ACC112 (cell line): Measurements from ENCODE around the gene PDGFA.

Experiments
- H2AFZ ChIP-seq: fragments of 200-600 bp; sonication (generic); one replicate; pipeline ENCODE4 v1.6.0; 2017; ENCODE audit warnings: antibody characterized with exemption, low read length; ENCODE audit not compliant: unreplicated experiment
- H3K27ac ChIP-seq: fragments of 200-600 bp; sonication (generic); 2 replicates; pipeline ENCODE4 v1.5.1; 2014; ENCODE audit warnings: low read depth, mild to moderate bottlenecking, antibody characterized with exemption, low read length, moderate library complexity
- H3K27me3 ChIP-seq: fragments of 200-600 bp; sonication (generic); 2 replicates; pipeline ENCODE4 v1.6.1; 2014; ENCODE audit warnings: mild to moderate bottlenecking, antibody characterized with exemption, low read length, moderate library complexity, mixed read lengths; ENCODE audit not compliant: insufficient read depth
- H3K36me3 ChIP-seq: fragments of 200-600 bp; sonication (generic); 2 replicates; pipeline ENCODE4 v1.6.1; 2016; ENCODE audit warnings: mild to moderate bottlenecking, antibody characterized with exemption, low read length, moderate library complexity, mixed read lengths; ENCODE audit not compliant: insufficient read depth
- H3K4me1 ChIP-seq: fragments of 200-600 bp; sonication (generic); one replicate; pipeline ENCODE4 v1.6.1; 2016; ENCODE audit warnings: low read length, mixed read lengths; ENCODE audit not compliant: insufficient read depth, unreplicated experiment, control insufficient read depth
- H3K4me3 ChIP-seq: fragments of 200-600 bp; sonication (generic); 2 replicates; pipeline ENCODE4 v1.5.1; 2014; ENCODE audit warnings: mild to moderate bottlenecking, low read depth, low read length
- H3K79me2 ChIP-seq: fragments of 200-600 bp; sonication (generic); one replicate; pipeline ENCODE4 v1.6.0; 2016; ENCODE audit warnings: low read length; ENCODE audit not compliant: control insufficient read depth, unreplicated experiment, insufficient read depth

Gene PDGFA

DNA sequence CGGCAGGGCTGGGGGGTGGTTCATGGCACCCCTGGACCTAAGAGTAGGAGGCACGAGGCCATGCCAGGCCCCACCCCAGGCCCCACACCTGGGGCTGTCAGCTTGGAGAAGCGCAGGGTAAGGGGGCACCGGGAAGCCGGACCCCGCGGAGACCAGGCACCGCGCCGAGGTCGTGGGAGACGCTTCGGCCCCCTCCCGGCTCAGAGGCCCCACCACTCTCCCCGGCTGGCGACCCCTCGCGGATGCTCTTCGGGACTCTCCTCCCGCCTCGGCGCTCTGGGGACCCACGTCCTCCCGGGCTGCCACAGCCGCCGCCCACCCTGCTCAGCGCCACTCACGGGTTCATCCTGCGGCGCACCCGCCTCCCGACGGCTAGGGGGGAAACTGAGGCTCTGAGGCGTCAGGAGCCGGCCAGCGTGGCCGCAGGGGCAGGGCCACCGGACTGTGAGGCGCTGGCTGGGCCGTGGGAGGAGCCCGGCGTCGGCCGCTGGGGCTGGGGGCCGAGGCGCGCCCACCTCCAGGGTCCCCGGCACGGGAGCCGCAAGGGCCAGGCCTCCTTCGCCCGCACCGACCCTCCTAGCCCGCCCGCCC lies 25.9 kb downstream of the PDGFA start:
- H3K27me3 ChIP-seq = peaks cover 10% of the 10 kb centered on the region
- no peaks in the 10 kb centered on the region for H3K36me3 ChIP-seq
- no peak overlapping the region for H2AFZ ChIP-seq
- H3K4me1 ChIP-seq = no peaks in the 10 kb centered on the region
- no peak overlapping the region for H3K4me3 ChIP-seq
- H3K79me2 ChIP-seq = no peaks in the 10 kb centered on the region
- no peak overlapping the region for H3K27ac ChIP-seq

- no peaks in the 10 kb centered on the region for H3K79me2 ChIP-seq
- H2AFZ ChIP-seq = no peak overlapping the region
- peaks cover 10% of the 10 kb centered on the region for H3K27me3 ChIP-seq
- H3K4me3 ChIP-seq = no peak overlapping the region
- no peak overlapping the region for H3K27ac ChIP-seq
- no peaks in the 10 kb centered on the region for H3K4me1 ChIP-seq
- no peaks in the 10 kb centered on the region for H3K36me3 ChIP-seq
Observed at GRCh38 chr7:492714-493065, 27.0 kb downstream of the PDGFA start.

- no peaks in the 10 kb centered on the region for H3K79me2 ChIP-seq
- H3K27ac ChIP-seq = no peak overlapping the region
- H3K4me3 ChIP-seq = no peak overlapping the region
- H3K27me3 ChIP-seq = peaks cover 14% of the 10 kb centered on the region
- H3K4me1 ChIP-seq = no peaks in the 10 kb centered on the region
- no peak overlapping the region for H2AFZ ChIP-seq
- no peaks in the 10 kb centered on the region for H3K36me3 ChIP-seq
Observed at GRCh38 chr7:491958-492713, 27.5 kb downstream of the PDGFA start.

- H3K36me3 ChIP-seq = no peaks in the 10 kb centered on the region
- H2AFZ ChIP-seq = no peak overlapping the region
- no peak overlapping the region for H3K4me3 ChIP-seq
- no peaks in the 10 kb centered on the region for H3K79me2 ChIP-seq
- peaks cover 22% of the 10 kb centered on the region for H3K27me3 ChIP-seq
- no peaks in the 10 kb centered on the region for H3K4me1 ChIP-seq
- H3K27ac ChIP-seq = no peak overlapping the region
Observed at GRCh38 chr7:491292-491957, 28.2 kb downstream of the PDGFA start.

DNA sequence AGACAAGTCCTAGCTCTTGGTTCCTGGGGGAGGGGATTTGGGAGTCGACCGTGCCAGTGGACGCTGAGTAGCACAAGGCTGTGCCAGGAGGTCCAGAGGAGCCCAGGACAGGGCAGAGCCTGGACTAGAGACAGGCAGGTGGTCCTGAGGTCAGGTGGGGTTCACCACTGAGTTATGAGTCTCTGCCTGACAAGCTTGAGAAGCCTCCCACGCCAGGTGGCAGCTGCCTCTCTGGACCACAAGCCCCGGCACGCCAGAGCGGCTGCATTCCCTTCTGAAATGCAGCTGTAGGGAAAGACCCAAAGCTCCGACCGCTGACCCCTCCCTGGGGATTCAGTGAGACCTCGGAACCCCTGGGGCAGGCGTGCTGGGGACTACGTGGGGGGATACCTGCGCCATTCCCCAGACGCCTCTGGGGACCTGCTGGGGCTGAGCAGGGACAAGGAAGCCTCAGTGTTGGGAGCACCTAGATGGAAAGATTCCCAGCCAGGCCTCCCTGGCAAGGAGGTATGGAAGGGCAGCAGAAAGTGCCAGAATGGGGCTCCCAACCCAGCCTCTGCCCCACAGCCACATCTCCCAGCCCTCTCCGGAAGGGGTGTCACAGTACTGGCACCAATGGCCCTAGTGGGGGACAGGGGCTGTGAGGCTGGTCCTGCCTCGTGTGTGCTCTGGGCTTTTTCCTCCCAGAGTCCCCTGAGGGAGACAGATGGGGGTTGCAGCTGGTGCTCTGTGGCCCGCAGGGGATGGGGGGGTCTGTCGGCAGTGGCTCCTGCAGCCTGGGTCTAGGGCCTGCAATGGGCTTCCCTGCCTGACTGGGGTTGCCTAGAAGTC lies 29.0 kb downstream of the PDGFA start:
- no peak overlapping the region for H3K4me3 ChIP-seq
- no peaks in the 10 kb centered on the region for H3K79me2 ChIP-seq
- no peaks in the 10 kb centered on the region for H3K36me3 ChIP-seq
- H3K27ac ChIP-seq = no peak overlapping the region
- no peaks in the 10 kb centered on the region for H3K4me1 ChIP-seq
- H3K27me3 ChIP-seq = peaks cover 26% of the 10 kb centered on the region
- H2AFZ ChIP-seq = no peak overlapping the region

DNA sequence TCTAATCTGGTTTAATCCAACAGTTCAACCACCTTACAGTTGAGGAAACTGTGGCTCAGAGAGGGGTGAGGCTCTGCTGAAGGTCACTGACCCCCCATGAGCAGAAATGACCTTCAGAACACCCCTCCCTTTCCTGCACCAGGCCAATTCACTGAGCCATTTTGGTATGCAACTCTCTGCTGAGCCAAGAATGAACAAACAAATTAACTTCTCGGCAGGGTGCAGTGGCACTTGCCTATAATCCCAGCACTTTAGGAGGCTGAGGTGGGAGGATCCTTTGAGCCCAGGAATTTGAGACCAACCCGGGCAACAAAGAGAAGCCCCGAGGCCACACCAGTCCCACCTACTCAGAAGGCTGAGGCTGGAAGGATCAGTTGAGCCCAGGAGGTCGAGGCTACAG lies 29.8 kb downstream of the PDGFA start:
- no peaks in the 10 kb centered on the region for H3K36me3 ChIP-seq
- peaks cover 26% of the 10 kb centered on the region for H3K27me3 ChIP-seq
- no peak overlapping the region for H2AFZ ChIP-seq
- H3K4me3 ChIP-seq = no peak overlapping the region
- H3K27ac ChIP-seq = no peak overlapping the region
- H3K79me2 ChIP-seq = no peaks in the 10 kb centered on the region
- peaks cover 5% of the 10 kb centered on the region for H3K4me1 ChIP-seq

DNA sequence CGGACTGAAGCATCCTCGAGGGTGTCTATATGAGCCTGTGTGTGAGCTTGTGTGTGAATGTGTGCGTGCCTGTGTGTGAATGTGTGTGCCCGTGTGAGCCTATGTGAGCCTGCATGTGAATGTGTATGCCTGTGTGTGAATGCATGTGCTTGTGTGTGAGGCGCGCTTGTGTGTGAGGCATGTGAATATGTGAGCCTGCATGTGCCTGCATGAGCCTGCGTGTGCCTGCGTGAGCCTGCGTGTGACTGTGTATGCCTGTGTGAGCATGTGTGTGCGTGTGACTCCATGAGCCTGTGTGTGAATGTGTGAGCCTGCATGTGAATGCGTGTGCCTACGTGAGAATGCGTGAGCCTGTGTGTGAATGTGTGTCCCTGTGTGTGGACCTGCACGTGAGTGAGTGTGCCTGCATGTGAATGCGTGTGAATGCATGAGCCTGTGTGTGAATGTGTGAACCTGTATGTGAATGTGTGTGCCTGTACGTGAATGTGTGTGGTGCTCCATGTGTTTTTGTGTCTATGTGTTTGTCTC lies 33.4 kb downstream of the PDGFA start:
- Histone ChIP-seq H2AFZ (no peak overlapping the region), H3K27ac (no peak overlapping the region), H3K36me3 (no peaks in the 10 kb centered on the region), H3K27me3 (peaks cover 48% of the 10 kb centered on the region), H3K4me1 (peaks cover 7% of the 10 kb centered on the region), H3K4me3 (no peak overlapping the region), H3K79me2 (no peaks in the 10 kb centered on the region)

GRCh38 chr7:485188-486081 lies 34.2 kb downstream of the PDGFA start:
- Histone ChIP-seq H3K27ac (no peak overlapping the region), H3K36me3 (no peaks in the 10 kb centered on the region), H3K4me1 (peaks cover 7% of the 10 kb centered on the region), H3K4me3 (no peak overlapping the region), H3K27me3 (peaks cover 48% of the 10 kb centered on the region), H3K79me2 (no peaks in the 10 kb centered on the region), H2AFZ (no peak overlapping the region)

DNA sequence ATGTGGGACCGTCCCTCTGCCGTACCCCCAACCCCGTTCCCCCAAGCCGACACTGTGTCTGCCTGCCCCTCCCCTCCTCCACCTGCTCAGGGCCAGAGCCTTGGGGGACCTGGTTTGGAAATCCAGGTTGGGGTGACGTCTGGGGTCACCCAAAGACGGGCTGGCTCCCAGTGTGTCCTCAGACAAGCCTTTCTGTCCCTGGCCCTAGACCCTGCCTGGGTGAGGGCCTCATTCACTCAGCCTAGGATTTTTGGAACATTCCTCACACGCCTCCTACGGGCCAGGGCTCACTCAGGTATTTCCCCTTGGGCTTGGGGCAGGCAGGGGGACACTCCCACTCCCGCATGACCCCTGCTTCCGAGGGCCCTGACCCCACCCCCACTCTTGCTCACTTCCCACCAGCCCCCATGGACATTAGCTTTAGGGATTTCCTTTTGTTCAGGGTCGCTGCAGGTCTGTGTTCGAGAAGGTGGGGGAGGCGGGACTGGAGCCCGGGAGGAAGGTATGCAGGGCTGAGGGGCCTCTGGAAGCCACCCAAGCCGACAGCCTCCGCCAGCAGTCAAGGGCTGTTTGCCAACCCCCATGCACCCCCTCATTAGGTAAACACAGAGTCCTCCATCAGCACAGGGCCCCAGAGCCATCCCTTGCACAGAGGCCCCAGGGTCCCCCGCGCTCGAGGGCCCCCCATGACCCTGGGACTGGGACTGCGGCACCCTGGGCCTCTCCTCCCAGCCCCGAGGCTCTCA lies 35.1 kb downstream of the PDGFA start:
- H3K27ac ChIP-seq = no peak overlapping the region
- H3K36me3 ChIP-seq = no peaks in the 10 kb centered on the region
- no peak overlapping the region for H2AFZ ChIP-seq
- H3K4me1 ChIP-seq = peaks cover 7% of the 10 kb centered on the region
- peaks cover 52% of the 10 kb centered on the region for H3K27me3 ChIP-seq
- no peak overlapping the region for H3K4me3 ChIP-seq
- no peaks in the 10 kb centered on the region for H3K79me2 ChIP-seq
